GM12878 (cell line): ENCODE results near the gene RTP1. TPM values are rescaled to one million over a fixed set of nuclear protein-coding genes. Genes with fewer than 3 reads are reported as not detected.

ENCODE experiments used
- ATAC-seq: fragments of 200-7000 bp; cut with Tn5 transposase; 3 replicates; pipeline ENCODE4 v1.9.1; 2020; ENCODE audit warnings: mild to moderate bottlenecking, moderate library complexity
- BruUV-seq: library from RNA; stranded (reverse); fragments of 400-500 nt; replicated peaks from 2 replicates; lab custom pipeline; 2021; lab: Mats Ljungman, UMichigan
- CTCF ChIA-PET: fragments of 300-600 bp; sonication (Branson Sonifier 250); formaldehyde crosslinking; extraction: SDS; loops from one replicate; lab custom pipeline; 2021; ENCODE audit warnings: inconsistent platforms; lab: Yijun Ruan, JAX
- POLR2A ChIA-PET: fragments of 350-600 bp; formaldehyde crosslinking; extraction: SDS; loops from one replicate; lab custom pipeline; 2021; ENCODE audit warnings: inconsistent platforms; lab: Charles Lee
- RAD21 ChIA-PET: fragments of 300-600 bp; sonication (Branson Sonifier 250); formaldehyde crosslinking; loops from one replicate; lab custom pipeline; 2023; ENCODE audit warnings: antibody characterized with exemption; ENCODE audit not compliant: unreplicated experiment; lab: Charles Lee
- SMC1A ChIA-PET: fragments of 300-600 bp; sonication (Branson Sonifier 250); formaldehyde crosslinking; loops from one replicate; lab custom pipeline; 2023; ENCODE audit not compliant: unreplicated experiment, uncharacterized antibody; lab: Charles Lee
- DNase-seq: peaks from one replicate; pipeline ENCODE4 v3.0.0-alpha.2; 2011; ENCODE audit warnings: low read depth, low spot score
- FAIRE-seq: peaks from 3 replicates; lab custom pipeline; 2011; peaks lifted over from hg19 to GRCh38; lab: Jason Lieb, UNC
- H2AFZ ChIP-seq: 2 replicates; pipeline ENCODE4 v1.6.0; 2011; ENCODE audit warnings: low read depth, low read length, control low read depth; ENCODE audit not compliant: control insufficient read depth
- H3K27ac ChIP-seq: 2 replicates; pipeline ENCODE4 v1.5.1; 2011; ENCODE audit warnings: control low read depth; ENCODE audit not compliant: control insufficient read depth, insufficient read depth
- H3K27me3 ChIP-seq, 2 experiments: replicated peaks in 1 of 2; 2 replicates each; pipeline versions ENCODE4 v1.6.0 to v1.6.1; 2011; ENCODE audit warnings: low read length in 1 of 2; ENCODE audit not compliant: control insufficient read depth in 2 of 2, insufficient read depth in 2 of 2
- H3K36me3 ChIP-seq, 2 experiments: 2 replicates each; pipeline ENCODE4 v1.5.1; 2011; ENCODE audit warnings: low read length in 1 of 2; ENCODE audit not compliant: control insufficient read depth in 2 of 2, insufficient read depth in 2 of 2
- H3K4me1 ChIP-seq: 2 replicates; pipeline ENCODE4 v1.6.1; 2011; ENCODE audit warnings: mild to moderate bottlenecking, low read length, moderate library complexity, mixed read lengths; ENCODE audit not compliant: control insufficient read depth, insufficient read depth
- H3K4me2 ChIP-seq: 2 replicates; pipeline ENCODE4 v1.6.0; 2011; ENCODE audit warnings: control low read depth; ENCODE audit not compliant: control insufficient read depth, insufficient read depth
- H3K4me3 ChIP-seq: fragments of 200-600 bp; sonication (generic); 2 replicates; pipeline ENCODE4 v1.5.1; 2016
- H3K79me2 ChIP-seq: 2 replicates; pipeline ENCODE4 v1.6.0; 2011; ENCODE audit warnings: low read length; ENCODE audit not compliant: control insufficient read depth, insufficient read depth
- H3K9ac ChIP-seq: 2 replicates; pipeline ENCODE4 v1.8.0; 2011; ENCODE audit warnings: low read length, control low read depth, mixed read lengths; ENCODE audit not compliant: control insufficient read depth, insufficient read depth
- H3K9me3 ChIP-seq: replicated peaks from 3 replicates; pipeline ENCODE4 v1.5.1; 2011; ENCODE audit warnings: mild to moderate bottlenecking, low read length; ENCODE audit not compliant: control insufficient read depth, insufficient read depth
- H4K20me1 ChIP-seq: 2 replicates; pipeline ENCODE4 v1.6.0; 2011; ENCODE audit not compliant: control insufficient read depth, insufficient read depth
- CBX5 ChIP-seq: sonication (generic); IDR thresholded peaks from 2 replicates; pipeline ENCODE4 v1.6.1; 2016; ENCODE audit warnings: low read depth, moderate library complexity, mild to moderate bottlenecking, inconsistent platforms
- CHD1 ChIP-seq: IDR thresholded peaks from 2 replicates; pipeline ENCODE4 v1.6.1; 2012; ENCODE audit warnings: low read depth, low read length, improper control_type of control experiment
- CREB1 ChIP-seq: IDR thresholded peaks from 2 replicates; pipeline ENCODE4 v1.6.1; 2012; ENCODE audit warnings: low read depth, mild to moderate bottlenecking, inconsistent platforms
- ESRRA ChIP-seq: IDR thresholded peaks from 2 replicates; pipeline ENCODE4 v1.6.1; 2012; ENCODE audit warnings: mild to moderate bottlenecking, low read length, improper control_type of control experiment
- ETV6 ChIP-seq, 2 experiments: fragments of 450-650 bp in 1 of 2; IDR thresholded peaks in 1 of 2; conservative IDR thresholded peaks in 1 of 2; 2 replicates each; pipeline ENCODE4 v1.6.1; 2014; ENCODE audit warnings: antibody characterized with exemption in 1 of 2, borderline replicate concordance in 1 of 2, low read depth in 1 of 2, mild to moderate bottlenecking in 1 of 2, moderate library complexity in 1 of 2
- KLF5 ChIP-seq: fragments of 450-650 bp; IDR thresholded peaks from 2 replicates; pipeline ENCODE4 v1.6.1; 2014; ENCODE audit warnings: mild to moderate bottlenecking; ENCODE audit not compliant: partially characterized antibody
- NBN ChIP-seq: fragments of 450-650 bp; IDR thresholded peaks from 2 replicates; pipeline ENCODE4 v1.6.1; 2016
- NR2F1 ChIP-seq: fragments of 450-650 bp; conservative IDR thresholded peaks from 2 replicates; pipeline ENCODE4 v1.6.1; 2017; ENCODE audit warnings: mild to moderate bottlenecking
- POLR2A ChIP-seq: IDR thresholded peaks from 2 replicates; pipeline ENCODE4 v1.6.1; 2011; ENCODE audit warnings: low read depth, mild to moderate bottlenecking, low read length
- POLR2AphosphoS5 ChIP-seq: IDR thresholded peaks from 2 replicates; pipeline ENCODE4 v1.6.1; 2011; ENCODE audit warnings: mild to moderate bottlenecking, low read length, inconsistent platforms
- SPI1 ChIP-seq: IDR thresholded peaks from 2 replicates; pipeline ENCODE4 v1.6.1; 2011; ENCODE audit warnings: low read depth, mild to moderate bottlenecking, low read length, moderate library complexity, borderline replicate concordance; ENCODE audit not compliant: insufficient read depth
- TARDBP ChIP-seq: IDR thresholded peaks from 2 replicates; pipeline ENCODE4 v1.6.1; 2016; ENCODE audit warnings: borderline replicate concordance
- TCF7 ChIP-seq: IDR thresholded peaks from 2 replicates; pipeline ENCODE4 v1.6.1; 2014; ENCODE audit warnings: antibody characterized with exemption, borderline replicate concordance
- ZBTB33 ChIP-seq: fragments of 450-650 bp; IDR thresholded peaks from 2 replicates; pipeline ENCODE4 v1.6.1; 2017; ENCODE audit warnings: mild to moderate bottlenecking
- ZNF24 ChIP-seq: fragments of 450-650 bp; IDR thresholded peaks from 2 replicates; pipeline ENCODE4 v1.6.1; 2017; ENCODE audit warnings: antibody characterized with exemption, mild to moderate bottlenecking
- ZNF274 ChIP-seq: IDR thresholded peaks from one replicate; pipeline ENCODE4 v1.8.0; 2011; ENCODE audit not compliant: insufficient read length, insufficient read depth
- WGBS: methylation state at CpG from one replicate; pipeline ENCODE4 v1.1.6; 2016; ENCODE audit warnings: low lambda C conversion rate; ENCODE audit not compliant: insufficient replicate concordance, insufficient coverage; ENCODE audit errors: missing lambda C conversion rate; 5-methylcytosine and 5-hydroxymethylcytosine counted together
- in situ Hi-C: fragments of 300-500 bp; cut with MboI; formaldehyde crosslinking; loops from 9 replicates; pipeline ENCODE4 v1.14.3; 2018; ENCODE audit warnings: mixed read lengths
- intact Hi-C: fragments of 100-400 bp; cut with micrococcal nuclease; formaldehyde crosslinking; loops from one replicate; pipeline ENCODE4 v1.14.2; 2022; ENCODE audit not compliant: unreplicated experiment
- polyA plus RNA-seq, 11 experiments: library from polyadenylated mRNA; depleted of rRNA in 4 of 11; unstranded in 6 of 11; stranded (reverse) in 5 of 11; fragments of >200 nt; fragmentation: Nextera tagmentation in 4 of 11; fragmentation: Illumina TruSeq in 1 of 11; extraction: Ambion mirVana in 4 of 11; extraction: Trizol in 1 of 11; gene quantifications; 1 replicate in 1 of 11; 2 replicates in 10 of 11; pipeline versions ENCODE4 v1.2.1 to v1.2.3, GENCODE V29; 2011 to 2016; ENCODE audit warnings: inconsistent platforms in 2 of 11, missing spikeins in 2 of 11, low read depth in 1 of 11
- total RNA-seq, 4 experiments: library from RNA; depleted of rRNA in 3 of 4; stranded (reverse); fragments of >200 nt in 3 of 4; fragmentation: Illumina TruSeq in 1 of 4; extraction: Trizol in 1 of 4; gene quantifications; 2 replicates each; pipeline versions ENCODE4 v1.2.1 to v1.2.3, GENCODE V29; 2013 to 2021
- TF ChIP-seq, protein P1 (sequence below): IDR thresholded peaks from 2 replicates; pipeline ENCODE4 v1.6.1; 2012; ENCODE audit warnings: mild to moderate bottlenecking, low read depth, low read length
- TF ChIP-seq, protein P2 (sequence below): IDR thresholded peaks from 2 replicates; pipeline ENCODE4 v1.6.1; 2011; ENCODE audit warnings: mild to moderate bottlenecking, low read depth, low read length, moderate library complexity; ENCODE audit not compliant: insufficient replicate concordance

The RTP1 gene
- total and polyA plus RNA-seq, 10 of the 15 experiments (the other 5 are each of a cell fraction or from before 2014, with no cell fraction given) = not detected

DNA sequence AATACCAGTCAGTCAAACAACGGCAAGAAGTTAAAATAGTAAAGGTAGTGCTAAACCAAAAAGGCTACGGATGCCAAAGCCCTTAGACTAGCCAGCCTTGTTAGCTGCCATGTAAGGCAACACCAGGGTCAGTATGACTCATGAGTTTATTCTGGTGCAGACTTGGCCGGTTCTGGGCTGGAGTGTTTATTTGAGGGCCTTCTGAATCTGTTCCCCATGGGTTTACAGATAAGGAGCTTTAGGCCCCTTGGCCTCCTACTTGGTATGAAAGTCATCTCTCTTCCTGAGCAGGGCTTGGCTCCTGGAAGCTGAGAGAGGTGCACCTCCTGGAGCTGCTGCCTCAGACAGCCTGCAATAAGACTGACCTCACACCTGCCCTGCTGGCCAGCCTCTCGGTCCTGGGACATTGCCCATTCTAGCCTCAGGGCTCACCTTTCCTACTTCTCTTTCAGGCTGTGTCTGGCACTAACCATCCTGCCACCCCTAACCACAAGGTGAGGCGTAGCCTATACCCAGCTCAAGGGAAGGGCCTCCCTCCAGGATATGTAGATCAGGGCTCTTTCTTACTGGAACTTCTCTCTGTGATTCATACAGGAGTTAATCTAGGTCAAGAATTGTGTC is 10.4 kb upstream of the RTP1 start (continued):
- TF ChIP-seq ETV6 (conservative IDR thresholded peaks at IDR 0.05 in 1 of 2, IDR thresholded peaks at IDR 0.05 in 1 of 2; ENCODE audit: borderline replicate concordance in 1 of 2, low read depth in 1 of 2) = no peak
- TF ChIP-seq, all 136 proteins: peak for 0

DNA sequence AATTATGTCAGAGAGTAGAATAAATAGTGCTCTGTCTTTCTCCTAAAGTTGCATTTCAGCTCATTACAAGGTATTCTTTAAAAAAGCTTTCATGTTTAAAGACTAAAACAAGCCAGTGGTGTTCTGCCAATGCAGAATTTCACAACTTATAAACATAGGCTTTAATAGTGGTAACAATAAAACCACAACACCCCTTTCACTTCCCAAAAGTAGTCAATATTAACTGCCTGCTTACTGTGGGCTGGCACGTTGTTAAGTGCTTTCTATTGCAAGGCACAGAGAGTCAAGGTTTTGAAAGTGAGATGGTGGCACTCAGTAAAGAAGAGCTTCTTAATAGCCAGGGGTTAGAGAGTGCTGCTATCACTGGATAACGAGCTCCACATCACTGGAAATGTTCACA is 8.4 kb upstream of the RTP1 start:
- H2AFZ ChIP-seq = no peak overlapping the region
- no peak for DNase-seq
- SMC1A ChIA-PET = no interaction called here
- H3K4me3 ChIP-seq = no peak overlapping the region
- BruUV-seq = no TSS peak
- WGBS = 24% methylated on average over 2 of the region's 2 CpGs
- no peak overlapping the region for H3K27ac ChIP-seq
- H3K4me1 ChIP-seq = no peaks in the 10 kb centered on the region
- H3K27me3 ChIP-seq = no peaks in the 10 kb centered on the region; a peak in 1 of 4 replicates
- no peaks in the 10 kb centered on the region; the same call in 2 of the 3 replicates for H3K9me3 ChIP-seq
- H3K4me2 ChIP-seq = no peak overlapping the region
- POLR2A ChIA-PET = no interaction called here
- FAIRE-seq = no peak
- no peak overlapping the region for H3K9ac ChIP-seq
- H3K79me2 ChIP-seq = no peaks in the 10 kb centered on the region
- H4K20me1 ChIP-seq = no peaks in the 10 kb centered on the region
- CTCF ChIA-PET = interaction anchor here (0.9 kb wide), 1 partner anchor 21 kb away, joined by 3 read pairs; no protein-coding TSS in a partner anchor
- in situ Hi-C loops = no loop called here
- RAD21 ChIA-PET = no interaction called here
- no peaks in the 10 kb centered on the region for H3K36me3 ChIP-seq
- peak; percentile 17; the same call in 1 of the 3 replicates for ATAC-seq
- intact Hi-C loops = no loop called here
- TF ChIP-seq TCF7 = no peak
- TF ChIP-seq, protein P1, sequence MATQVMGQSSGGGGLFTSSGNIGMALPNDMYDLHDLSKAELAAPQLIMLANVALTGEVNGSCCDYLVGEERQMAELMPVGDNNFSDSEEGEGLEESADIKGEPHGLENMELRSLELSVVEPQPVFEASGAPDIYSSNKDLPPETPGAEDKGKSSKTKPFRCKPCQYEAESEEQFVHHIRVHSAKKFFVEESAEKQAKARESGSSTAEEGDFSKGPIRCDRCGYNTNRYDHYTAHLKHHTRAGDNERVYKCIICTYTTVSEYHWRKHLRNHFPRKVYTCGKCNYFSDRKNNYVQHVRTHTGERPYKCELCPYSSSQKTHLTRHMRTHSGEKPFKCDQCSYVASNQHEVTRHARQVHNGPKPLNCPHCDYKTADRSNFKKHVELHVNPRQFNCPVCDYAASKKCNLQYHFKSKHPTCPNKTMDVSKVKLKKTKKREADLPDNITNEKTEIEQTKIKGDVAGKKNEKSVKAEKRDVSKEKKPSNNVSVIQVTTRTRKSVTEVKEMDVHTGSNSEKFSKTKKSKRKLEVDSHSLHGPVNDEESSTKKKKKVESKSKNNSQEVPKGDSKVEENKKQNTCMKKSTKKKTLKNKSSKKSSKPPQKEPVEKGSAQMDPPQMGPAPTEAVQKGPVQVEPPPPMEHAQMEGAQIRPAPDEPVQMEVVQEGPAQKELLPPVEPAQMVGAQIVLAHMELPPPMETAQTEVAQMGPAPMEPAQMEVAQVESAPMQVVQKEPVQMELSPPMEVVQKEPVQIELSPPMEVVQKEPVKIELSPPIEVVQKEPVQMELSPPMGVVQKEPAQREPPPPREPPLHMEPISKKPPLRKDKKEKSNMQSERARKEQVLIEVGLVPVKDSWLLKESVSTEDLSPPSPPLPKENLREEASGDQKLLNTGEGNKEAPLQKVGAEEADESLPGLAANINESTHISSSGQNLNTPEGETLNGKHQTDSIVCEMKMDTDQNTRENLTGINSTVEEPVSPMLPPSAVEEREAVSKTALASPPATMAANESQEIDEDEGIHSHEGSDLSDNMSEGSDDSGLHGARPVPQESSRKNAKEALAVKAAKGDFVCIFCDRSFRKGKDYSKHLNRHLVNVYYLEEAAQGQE = no peak
- TF ChIP-seq TARDBP = no peak
- no peak for TF ChIP-seq SPI1
- TF ChIP-seq CBX5 = no peak
- TF ChIP-seq ESRRA = no peak
- no peak for TF ChIP-seq ZNF24
- TF ChIP-seq NBN = no peak
- no peak for TF ChIP-seq KLF5
- TF ChIP-seq, protein P2, sequence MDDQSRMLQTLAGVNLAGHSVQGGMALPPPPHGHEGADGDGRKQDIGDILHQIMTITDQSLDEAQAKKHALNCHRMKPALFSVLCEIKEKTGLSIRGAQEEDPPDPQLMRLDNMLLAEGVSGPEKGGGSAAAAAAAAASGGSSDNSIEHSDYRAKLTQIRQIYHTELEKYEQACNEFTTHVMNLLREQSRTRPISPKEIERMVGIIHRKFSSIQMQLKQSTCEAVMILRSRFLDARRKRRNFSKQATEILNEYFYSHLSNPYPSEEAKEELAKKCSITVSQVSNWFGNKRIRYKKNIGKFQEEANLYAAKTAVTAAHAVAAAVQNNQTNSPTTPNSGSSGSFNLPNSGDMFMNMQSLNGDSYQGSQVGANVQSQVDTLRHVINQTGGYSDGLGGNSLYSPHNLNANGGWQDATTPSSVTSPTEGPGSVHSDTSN = no peak
- TF ChIP-seq ZNF274 = no peak
- no peak for TF ChIP-seq ZBTB33
- no peak for TF ChIP-seq CREB1
- no peak for TF ChIP-seq POLR2A
- no peak for TF ChIP-seq CHD1
- TF ChIP-seq POLR2AphosphoS5 = no peak
- no peak for TF ChIP-seq NR2F1
